Keratinocyte (primary cell): Measurements from ENCODE around the gene CLIP2.

Source experiments
- CTCF ChIP-seq, 3 experiments: IDR thresholded peaks in 1 of 3; conservative IDR thresholded peaks in 1 of 3; optimal IDR thresholded peaks in 1 of 3; 2 replicates in 2 of 3; 3 replicates in 1 of 3; pipeline versions ENCODE3 to v1.5.1; 2011; ENCODE audit warnings: low read length in 3 of 3, mild to moderate bottlenecking in 3 of 3, moderate library complexity in 2 of 3, control low read depth in 1 of 3, inconsistent platforms in 1 of 3; ENCODE audit not compliant: insufficient read depth in 2 of 3; ENCODE audit errors: extremely low read depth in 1 of 3
- EZH2 ChIP-seq: IDR thresholded peaks from one replicate; pipeline ENCODE4 v1.6.1; 2012; ENCODE audit warnings: inconsistent platforms, mild to moderate bottlenecking, low read length, moderate library complexity

DNA sequence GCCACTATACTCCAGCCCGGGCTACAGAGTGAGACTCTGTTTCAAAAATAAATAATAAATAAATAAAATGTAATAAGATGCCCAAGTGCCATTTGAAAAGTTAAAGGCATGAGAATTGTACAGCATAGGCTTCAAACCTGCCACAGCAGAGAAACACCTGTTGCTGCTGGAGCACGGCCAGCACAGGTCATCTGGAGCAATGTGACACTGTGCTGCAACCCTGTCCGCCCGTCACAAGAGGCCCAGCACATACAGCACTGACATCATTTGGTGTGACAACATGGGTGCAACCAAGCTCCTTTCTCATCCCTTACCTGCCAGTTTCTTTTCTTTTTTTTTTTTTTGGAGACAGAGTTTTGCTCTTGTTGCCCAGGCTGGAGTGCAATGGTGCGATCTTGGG, 36.3 kb upstream of the CLIP2 start:
- TF ChIP-seq CTCF (optimal IDR thresholded peaks at IDR 0.05 in 1 of 3, IDR thresholded peaks at IDR 0.05 in 1 of 3, conservative IDR thresholded peaks at IDR 0.05 in 1 of 3; ENCODE audit: extremely low read depth in 1 of 3, insufficient read depth in 2 of 3, low read length in 3 of 3): no peak
- no peak for TF ChIP-seq EZH2
